ENCODE measurements around the gene ZNF205.

DNA sequence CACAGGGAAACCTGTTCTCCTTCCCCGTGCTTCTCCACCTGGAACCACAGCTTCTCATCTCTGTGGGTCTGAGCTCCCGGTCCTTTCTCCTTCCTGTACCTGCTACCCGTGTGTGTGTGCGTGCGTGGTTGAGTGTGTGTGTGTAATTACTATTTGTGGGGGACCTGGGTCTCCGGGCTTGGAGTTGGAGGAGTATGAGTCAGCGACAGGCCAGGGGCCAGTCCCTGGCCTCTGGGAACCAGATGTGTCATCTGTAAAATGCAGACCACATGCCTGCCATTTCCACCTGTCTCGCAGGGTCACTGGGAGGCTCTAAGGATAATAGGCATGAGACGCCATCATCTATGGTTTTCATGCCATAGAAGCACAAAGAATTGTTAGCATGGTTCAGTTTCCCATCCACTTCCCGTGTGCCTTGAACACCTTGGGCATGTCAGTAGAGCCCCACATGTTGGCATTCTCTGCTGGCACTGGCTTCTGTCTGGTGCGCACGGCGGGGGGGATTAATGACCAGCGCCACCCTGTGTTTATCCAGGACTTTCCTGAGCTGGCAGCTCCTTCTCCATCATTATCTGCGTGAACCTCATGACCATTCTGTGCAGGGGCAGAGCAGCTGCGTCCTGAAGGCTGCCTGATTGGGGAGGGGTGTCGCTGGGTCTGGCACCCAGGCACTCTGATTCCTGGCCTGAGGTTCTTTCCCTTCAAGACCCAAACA, 1.5 kb downstream of the ZNF205 start:
- TF ChIP-seq TCF12 (IDR thresholded peaks at IDR 0.05) (no peak), TCF12 (CRISPR knock-in tag; IDR thresholded peaks at IDR 0.05) (no peak), ZNF143 (CRISPR knock-in tag; IDR thresholded peaks at IDR 0.05) (no peak), SOX6 (IDR thresholded peaks at IDR 0.05) (no peak), SOX6 (CRISPR knock-in tag; IDR thresholded peaks at IDR 0.05) (no peak), POLR2AphosphoS5 (IDR thresholded peaks at IDR 0.05; ENCODE audit: low read depth, low read length) (no peak), SUZ12 (IDR thresholded peaks at IDR 0.05; ENCODE audit: low read depth, low read length) (no peak), KAT2B (IDR thresholded peaks at IDR 0.05; ENCODE audit: borderline replicate concordance, low read depth, low read length) (no peak), ZNF382 (CRISPR knock-in tag; IDR thresholded peaks at IDR 0.05; ENCODE audit: borderline replicate concordance) (no peak), CREB1 (IDR thresholded peaks at IDR 0.05) (no peak), CREB1 (CRISPR knock-in tag; IDR thresholded peaks at IDR 0.05) (no peak), EP300 (IDR thresholded peaks at IDR 0.05; ENCODE audit: low read depth in 2 of 2, low read length in 2 of 2) (no peak), EP300 (CRISPR knock-in tag; IDR thresholded peaks at IDR 0.05; ENCODE audit: borderline replicate concordance) (no peak), TBX3 (IDR thresholded peaks at IDR 0.05; ENCODE audit: borderline replicate concordance) (no peak), ZNF274 (CRISPR knock-in tag; IDR thresholded peaks at IDR 0.05) (no peak), POLR2A (IDR thresholded peaks at IDR 0.05; ENCODE audit: insufficient read depth in 1 of 2, low read depth in 2 of 2, low read length in 2 of 2) (no peak), ZNF317 (CRISPR knock-in tag; IDR thresholded peaks at IDR 0.05) (no peak)

All from HepG2 (cell line).